D721Med (cell line): ENCODE measurements around the gene CABYR.

Experiments used
- DNase-seq: peaks from one replicate; pipeline ENCODE4 v3.0.0; 2011; ENCODE audit warnings: low spot score; ENCODE audit not compliant: insufficient read length
- FAIRE-seq: peaks from 2 replicates; lab custom pipeline; 2011; peaks lifted over from hg19 to GRCh38; lab: Jason Lieb, UNC
- CTCF ChIP-seq: IDR thresholded peaks from 2 replicates; pipeline ENCODE4 v1.5.1; 2012; ENCODE audit warnings: mild to moderate bottlenecking, control low read depth; ENCODE audit not compliant: insufficient read depth; ENCODE audit errors: missing control alignments

The CABYR gene

GRCh38 chr18:24198461-24198860, 59.6 kb downstream of the CABYR start:
- no peak for DNase-seq

DNA sequence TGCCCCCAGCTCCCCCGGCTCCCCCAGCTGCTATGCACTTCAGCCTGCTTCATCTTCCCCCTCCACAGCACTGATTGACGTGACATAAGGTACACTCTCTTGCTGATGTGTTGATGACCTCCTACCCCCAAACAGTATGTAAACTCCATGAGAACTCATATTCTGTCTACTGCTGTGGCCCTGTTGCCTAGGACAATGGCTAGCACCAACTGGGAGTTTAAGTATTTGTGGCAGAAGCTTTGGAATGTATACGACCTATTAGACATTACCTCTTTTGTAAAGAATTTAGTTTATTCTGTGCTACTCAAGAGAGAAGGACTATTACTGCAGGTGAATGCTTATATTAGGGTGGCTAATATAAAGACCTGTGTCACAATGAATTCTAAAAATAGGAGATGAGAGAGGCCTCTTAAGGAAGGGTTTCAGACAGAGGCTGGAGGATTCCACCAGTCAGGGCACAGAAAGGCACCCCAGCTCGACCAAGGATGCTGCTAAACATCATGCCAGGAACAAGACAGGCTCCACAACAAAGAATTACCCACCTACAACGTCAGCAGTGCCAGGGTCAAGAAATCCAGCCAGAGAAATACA, 60.6 kb downstream of the CABYR start:
- no peak for TF ChIP-seq CTCF
- no peak for FAIRE-seq
- DNase-seq = no peak

More at GRCh38 chr18:24198461-24198860, 59.6 kb downstream of the CABYR start:
- FAIRE-seq = no peak
- TF ChIP-seq CTCF = no peak

GRCh38 chr18:24200494-24201290, 61.8 kb downstream of the CABYR start:
- TF ChIP-seq CTCF = no peak
- FAIRE-seq (no peak), DNase-seq (no peak)

GRCh38 chr18:24201699-24202687, 63.1 kb downstream of the CABYR start:
- no peak for TF ChIP-seq CTCF
- no peak for DNase-seq
- FAIRE-seq = peak; percentile 64

GRCh38 chr18:24204904-24205303, 66.0 kb downstream of the CABYR start:
- FAIRE-seq (peak; percentile 98), DNase-seq (peak; percentile 42)
- TF ChIP-seq CTCF = no peak

DNA sequence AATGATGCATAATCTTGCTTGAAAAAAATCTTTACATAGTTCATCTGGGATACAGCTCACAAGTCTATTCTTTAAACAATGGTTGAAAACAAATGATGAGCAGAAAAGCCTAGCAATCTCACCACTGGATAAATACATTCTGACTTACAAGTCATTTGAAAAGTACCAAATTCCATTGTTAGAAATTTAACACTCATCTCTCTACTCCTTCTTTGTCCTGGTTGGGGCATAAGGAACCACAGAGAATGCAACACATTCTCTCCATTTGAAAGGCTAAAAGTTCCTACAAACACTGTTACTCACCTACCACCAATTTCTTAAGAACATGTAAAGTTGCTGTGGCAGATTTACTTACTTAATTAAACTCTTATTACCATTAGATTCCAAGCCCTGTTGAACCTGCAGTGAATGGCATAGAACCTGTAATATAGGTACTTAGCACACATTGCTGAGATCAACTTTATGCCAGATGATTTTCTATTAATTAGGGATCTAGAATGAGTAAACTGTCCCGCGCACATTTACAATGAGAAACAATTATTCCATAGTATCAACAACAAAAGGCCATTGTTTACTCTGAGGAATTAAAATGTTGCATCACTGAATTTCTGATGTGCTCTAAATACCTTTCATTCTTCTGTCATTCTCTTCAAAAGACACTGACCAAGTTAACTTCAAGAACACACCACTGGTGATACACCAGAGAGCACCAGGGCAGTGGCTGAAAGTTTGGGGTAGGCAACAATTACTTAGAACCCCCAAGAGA, 69.6 kb downstream of the CABYR start:
- peak; percentile 25 for FAIRE-seq
- DNase-seq = no peak
- no peak for TF ChIP-seq CTCF
